GM12873 (cell line): Measurements from ENCODE around the gene FRAT2.

Experiments used
- CTCF ChIP-seq: IDR thresholded peaks from 2 replicates; pipeline ENCODE4 v1.5.1; 2012; ENCODE audit warnings: low read depth, mild to moderate bottlenecking, moderate library complexity, low read length, control low read depth; ENCODE audit not compliant: insufficient read depth; ENCODE audit errors: missing control alignments

FRAT2 gene

DNA sequence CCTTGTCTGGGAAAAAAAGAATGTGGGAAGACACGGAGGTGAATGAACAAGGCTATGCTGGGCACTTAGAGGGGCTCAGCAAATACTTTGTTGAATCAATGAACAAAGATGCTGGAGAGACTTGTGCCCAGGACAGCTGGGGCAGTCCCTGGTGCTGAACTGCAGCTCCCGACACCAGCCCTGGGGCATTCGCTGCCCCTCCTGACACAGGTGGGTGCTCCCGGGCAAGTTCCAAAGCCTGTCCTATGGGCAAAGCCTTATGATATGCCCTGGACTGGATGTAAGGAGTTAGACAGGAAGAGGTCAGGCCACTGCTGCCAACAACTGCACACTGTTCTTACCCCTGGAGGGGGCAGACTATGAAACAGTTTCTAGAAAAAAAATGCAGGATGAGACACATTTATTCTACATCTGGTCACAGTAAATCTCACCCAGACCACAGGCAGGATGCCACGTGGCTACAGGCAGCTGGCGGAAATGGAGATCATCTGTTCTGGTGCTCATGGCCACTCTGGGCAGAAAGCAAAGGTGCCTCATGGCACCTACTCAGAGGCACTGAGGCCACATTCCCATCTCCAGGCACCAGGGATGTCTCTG, 21.9 kb upstream of the FRAT2 start:
- no peak for TF ChIP-seq CTCF

GRCh38 chr10:97355571-97355975, 21.0 kb upstream of the FRAT2 start:
- TF ChIP-seq CTCF = no peak

GRCh38 chr10:97353945-97354344, 19.4 kb upstream of the FRAT2 start:
- no peak for TF ChIP-seq CTCF

DNA sequence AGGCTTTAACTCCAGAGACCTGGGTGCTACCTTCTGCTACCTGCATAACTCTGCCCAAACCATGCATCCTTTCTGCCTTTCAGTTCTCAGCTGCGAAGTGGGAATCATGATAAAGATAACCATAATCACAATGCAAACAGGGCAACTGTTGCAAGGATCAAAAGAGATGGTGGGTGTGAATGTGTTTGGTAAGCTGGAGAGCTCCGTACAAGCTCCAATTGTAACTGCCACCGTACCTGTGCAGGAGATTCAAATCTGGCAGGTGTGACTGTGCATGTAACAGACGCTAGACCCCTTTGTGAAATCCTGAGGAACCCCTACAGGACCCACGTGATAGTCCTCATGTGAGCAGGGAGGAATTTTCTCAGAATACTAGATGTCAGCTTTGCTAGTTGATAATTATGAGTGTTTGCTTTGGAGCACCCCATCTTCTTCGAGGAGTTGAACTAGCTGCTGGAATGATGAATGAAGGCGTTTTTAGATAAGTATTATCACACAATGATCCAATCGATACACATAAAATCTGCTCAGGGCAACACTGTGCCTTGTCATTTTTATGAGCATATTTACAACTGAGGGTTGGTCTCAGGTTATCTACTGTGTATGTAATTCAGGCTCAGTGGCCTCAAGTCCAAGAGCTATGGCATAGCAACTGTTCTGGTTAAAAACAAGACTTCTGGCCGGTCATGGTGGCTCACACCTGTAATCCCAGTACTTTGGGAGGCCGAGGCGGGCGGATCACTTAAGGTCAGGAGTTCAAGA, 15.4 kb upstream of the FRAT2 start:
- no peak for TF ChIP-seq CTCF

- no peak for TF ChIP-seq CTCF
Measured at GRCh38 chr10:97347317-97347716, 12.8 kb upstream of the FRAT2 start.

DNA sequence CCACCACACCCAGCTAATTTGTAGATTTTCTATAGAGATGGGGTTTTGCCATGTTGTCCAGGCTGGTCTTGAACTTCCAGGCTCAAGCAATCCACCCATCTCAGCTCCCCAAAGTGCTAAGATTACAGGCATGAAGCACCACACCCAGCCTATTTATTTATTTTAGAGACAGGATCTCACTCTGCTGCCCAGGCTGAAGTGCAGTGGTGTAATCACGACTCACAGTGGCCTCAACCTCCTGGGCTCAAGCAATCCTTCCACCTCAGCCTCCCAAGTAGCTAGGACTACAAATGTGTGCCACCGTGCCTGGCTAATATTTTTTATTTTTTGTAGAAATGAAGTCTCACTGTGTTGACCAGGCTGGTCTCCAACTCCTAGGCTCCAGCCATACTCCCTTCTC, 6.9 kb upstream of the FRAT2 start:
- TF ChIP-seq CTCF = no peak

- TF ChIP-seq CTCF = no peak
Measured at GRCh38 chr10:97338041-97338440, 3.5 kb upstream of the FRAT2 start.
